Measurements from ENCODE around the gene FSHR.

DNA sequence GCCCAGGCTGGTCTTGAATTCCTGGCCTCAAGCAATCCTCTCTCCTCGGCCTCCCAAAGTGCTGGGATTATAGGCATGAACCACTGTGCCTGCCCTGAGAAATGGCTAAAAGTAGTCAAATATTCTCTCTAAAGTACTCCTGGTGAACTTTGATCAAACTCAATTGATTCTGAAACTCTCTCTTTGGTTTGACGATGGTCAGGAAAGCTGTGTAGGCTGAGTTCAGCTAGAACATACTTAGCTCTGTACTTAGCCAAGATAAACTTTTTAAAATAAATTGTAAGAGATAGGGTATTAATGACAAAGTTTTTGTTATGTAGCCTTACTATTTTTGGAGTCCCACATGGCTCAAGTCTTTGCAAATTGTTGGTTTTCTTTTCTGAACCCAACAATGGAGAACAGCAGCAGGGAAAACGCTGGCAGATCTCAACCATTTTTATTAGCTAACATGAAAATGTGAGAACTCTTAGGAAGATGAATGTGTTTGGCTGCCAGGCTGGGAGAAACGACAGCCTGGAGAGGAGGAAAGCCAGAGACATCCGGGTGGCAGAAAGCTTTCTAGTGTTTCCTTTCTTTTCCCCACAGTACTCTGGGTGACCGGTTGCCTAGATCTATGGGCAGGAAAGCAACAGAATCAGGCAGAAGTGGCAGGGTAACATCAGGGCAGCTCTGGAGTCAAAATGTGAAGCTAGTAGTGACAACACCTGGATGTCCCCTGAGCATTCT, 205.8 kb downstream of the FSHR start:
- TF ChIP-seq, protein P1, sequence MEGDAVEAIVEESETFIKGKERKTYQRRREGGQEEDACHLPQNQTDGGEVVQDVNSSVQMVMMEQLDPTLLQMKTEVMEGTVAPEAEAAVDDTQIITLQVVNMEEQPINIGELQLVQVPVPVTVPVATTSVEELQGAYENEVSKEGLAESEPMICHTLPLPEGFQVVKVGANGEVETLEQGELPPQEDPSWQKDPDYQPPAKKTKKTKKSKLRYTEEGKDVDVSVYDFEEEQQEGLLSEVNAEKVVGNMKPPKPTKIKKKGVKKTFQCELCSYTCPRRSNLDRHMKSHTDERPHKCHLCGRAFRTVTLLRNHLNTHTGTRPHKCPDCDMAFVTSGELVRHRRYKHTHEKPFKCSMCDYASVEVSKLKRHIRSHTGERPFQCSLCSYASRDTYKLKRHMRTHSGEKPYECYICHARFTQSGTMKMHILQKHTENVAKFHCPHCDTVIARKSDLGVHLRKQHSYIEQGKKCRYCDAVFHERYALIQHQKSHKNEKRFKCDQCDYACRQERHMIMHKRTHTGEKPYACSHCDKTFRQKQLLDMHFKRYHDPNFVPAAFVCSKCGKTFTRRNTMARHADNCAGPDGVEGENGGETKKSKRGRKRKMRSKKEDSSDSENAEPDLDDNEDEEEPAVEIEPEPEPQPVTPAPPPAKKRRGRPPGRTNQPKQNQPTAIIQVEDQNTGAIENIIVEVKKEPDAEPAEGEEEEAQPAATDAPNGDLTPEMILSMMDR (IDR thresholded peaks at IDR 0.05): no peak
- no peak for TF ChIP-seq POLR2A (IDR thresholded peaks at IDR 0.05)
